Liver (tissue), 9 donors: ENCODE data around the gene AMOTL1. TPM values are rescaled to one million over a fixed set of nuclear protein-coding genes. Genes with fewer than 3 reads are reported as not detected.

Experiments used
- DNase-seq: peaks from one replicate; pipeline ENCODE4 v3.0.0-alpha.2; 2017; ENCODE audit warnings: low spot score
- H3K27ac ChIP-seq, 2 donors: one replicate each; pipeline ENCODE4 v1.7.0; 2013; ENCODE audit warnings: inconsistent platforms in 2 of 2, low read length in 2 of 2, control low read depth in 1 of 2, low read depth in 1 of 2, mild to moderate bottlenecking in 1 of 2
- H3K27me3 ChIP-seq, 4 donors: one replicate each; pipeline versions ENCODE4 v1.6.1 to v1.7.0; 2013; ENCODE audit warnings: low read length in 3 of 4, inconsistent platforms in 1 of 4, mild to moderate bottlenecking in 1 of 4, moderate library complexity in 1 of 4; ENCODE audit not compliant: control insufficient read depth in 4 of 4, insufficient read depth in 4 of 4
- H3K36me3 ChIP-seq, 4 donors: one replicate each; pipeline versions ENCODE4 v1.6.1 to v1.7.0; 2013; ENCODE audit warnings: low read length in 3 of 4, mild to moderate bottlenecking in 3 of 4, low read depth in 1 of 4, moderate library complexity in 1 of 4; ENCODE audit not compliant: control insufficient read depth in 4 of 4, insufficient read depth in 3 of 4
- H3K4me1 ChIP-seq, 4 donors: one replicate each; pipeline versions ENCODE4 v1.6.1 to v1.7.0; 2013; ENCODE audit warnings: low read length in 3 of 4, mild to moderate bottlenecking in 3 of 4, moderate library complexity in 1 of 4; ENCODE audit not compliant: control insufficient read depth in 4 of 4, insufficient read depth in 4 of 4
- H3K4me3 ChIP-seq, 3 donors: one replicate each; pipeline versions ENCODE4 v1.6.1 to v1.7.0; 2013; ENCODE audit warnings: low read length in 3 of 3, control low read depth in 1 of 3, low read depth in 1 of 3, mild to moderate bottlenecking in 1 of 3
- H3K9ac ChIP-seq, 2 donors: one replicate each; pipeline ENCODE4 v1.7.0; 2013; ENCODE audit warnings: low read length in 2 of 2, mild to moderate bottlenecking in 2 of 2, moderate library complexity in 2 of 2, control low read depth in 1 of 2, low read depth in 1 of 2
- H3K9me3 ChIP-seq, 4 donors: one replicate each; pipeline versions ENCODE4 v1.6.1 to v1.7.0; 2013; ENCODE audit warnings: low read length in 3 of 4; ENCODE audit not compliant: control insufficient read depth in 4 of 4
- ATF3 ChIP-seq: IDR thresholded peaks from 2 replicates; pipeline ENCODE4 v1.6.1; 2016; ENCODE audit warnings: antibody characterized with exemption
- EGR1 ChIP-seq, 2 donors: IDR thresholded peaks; 2 replicates each; pipeline ENCODE4 v1.6.1; 2016 to 2018; ENCODE audit warnings: antibody characterized with exemption in 2 of 2, low read depth in 2 of 2
- FOXA1 ChIP-seq: IDR thresholded peaks from 2 replicates; pipeline ENCODE4 v1.6.1; 2016; ENCODE audit warnings: antibody characterized with exemption
- FOXA2 ChIP-seq: IDR thresholded peaks from 2 replicates; pipeline ENCODE4 v1.6.1; 2016; ENCODE audit warnings: antibody characterized with exemption
- GABPA ChIP-seq, 2 donors: IDR thresholded peaks in 1 of 2; conservative IDR thresholded peaks in 1 of 2; 2 replicates each; pipeline ENCODE4 v1.6.1; 2016; ENCODE audit warnings: antibody characterized with exemption in 2 of 2, mild to moderate bottlenecking in 1 of 2, moderate library complexity in 1 of 2
- HNF4A ChIP-seq, 2 donors: conservative IDR thresholded peaks; 2 replicates each; pipeline ENCODE4 v1.6.1; 2016; ENCODE audit warnings: antibody characterized with exemption in 2 of 2, mild to moderate bottlenecking in 2 of 2
- HNF4G ChIP-seq: IDR thresholded peaks from 2 replicates; pipeline ENCODE4 v1.6.1; 2016; ENCODE audit warnings: antibody characterized with exemption
- JUND ChIP-seq, 2 donors: IDR thresholded peaks; 2 replicates each; pipeline ENCODE4 v1.6.1; 2016; ENCODE audit warnings: antibody characterized with exemption in 2 of 2
- MAX ChIP-seq: IDR thresholded peaks from 2 replicates; pipeline ENCODE4 v1.6.1; 2016; ENCODE audit warnings: antibody characterized with exemption
- NR2F2 ChIP-seq: IDR thresholded peaks from 2 replicates; pipeline ENCODE4 v1.6.1; 2016; ENCODE audit warnings: antibody characterized with exemption
- RAD21 ChIP-seq, 2 donors: IDR thresholded peaks; 2 replicates each; pipeline ENCODE4 v1.6.1; 2016; ENCODE audit warnings: antibody characterized with exemption in 2 of 2, mild to moderate bottlenecking in 2 of 2
- REST ChIP-seq: IDR thresholded peaks from 2 replicates; pipeline ENCODE4 v1.6.1; 2016; ENCODE audit warnings: antibody characterized with exemption, mild to moderate bottlenecking
- RXRA ChIP-seq, 2 donors: IDR thresholded peaks; 2 replicates each; pipeline ENCODE4 v1.6.1; 2017 to 2018; ENCODE audit warnings: antibody characterized with exemption in 2 of 2, mild to moderate bottlenecking in 1 of 2
- SP1 ChIP-seq: IDR thresholded peaks from 2 replicates; pipeline ENCODE4 v1.6.1; 2018; ENCODE audit warnings: antibody characterized with exemption, mild to moderate bottlenecking
- TAF1 ChIP-seq: conservative IDR thresholded peaks from 2 replicates; pipeline ENCODE4 v1.6.1; 2016; ENCODE audit warnings: antibody characterized with exemption, mild to moderate bottlenecking
- YY1 ChIP-seq: IDR thresholded peaks from 2 replicates; pipeline ENCODE4 v1.6.1; 2016; ENCODE audit warnings: antibody characterized with exemption, mild to moderate bottlenecking
- ZBTB33 ChIP-seq: IDR thresholded peaks from 2 replicates; pipeline ENCODE4 v1.6.1; 2016; ENCODE audit warnings: antibody characterized with exemption
- WGBS: extraction: QIAGEN DNeasy Blood & Tissue Kit; methylation state at CpG from one replicate; pipeline ENCODE4 v1.1.7; 2013; 5-methylcytosine and 5-hydroxymethylcytosine counted together
- polyA plus RNA-seq, 2 donors: library from polyadenylated mRNA; stranded (reverse) in 1 of 2; unstranded in 1 of 2; fragments of 200-250 nt in 1 of 2; fragments of >200 nt in 1 of 2; fragmentation: Nextera tagmentation in 1 of 2; extraction: Ambion mirVana in 1 of 2; gene quantifications; one replicate each; pipeline versions ENCODE4 v1.2.1 to v1.2.3, GENCODE V29; 2013 to 2015
- total RNA-seq, 2 donors: library from RNA; depleted of rRNA; stranded (reverse); fragments of >200 nt; gene quantifications; one replicate each; pipeline ENCODE4 v1.2.3, GENCODE V29; 2014
- TF ChIP-seq, protein P1 (sequence below): fragments of 150-350 bp; IDR thresholded peaks from 2 replicates; pipeline ENCODE4 v1.5.1; 2017; ENCODE audit warnings: improper control_type of control experiment, low read depth, low read length; ENCODE audit not compliant: missing input control
- donor health status: healthy.
- donor health status: healthy.
- donor health status: healthy.
- donor health status: healthy.
- donor health status: healthy.

The AMOTL1 gene
- total and polyA plus RNA-seq, 4 donors: 2.2 to 29.5 (median 7.2) TPM

- 65% methylated on average over 5 of the region's 5 CpGs for WGBS
- TF ChIP-seq FOXA2 (no peak), TAF1 (no peak), SP1 (no peak), REST (no peak), NR2F2 (no peak), EGR1 (IDR thresholded peaks at IDR 0.05; ENCODE audit: low read depth in 2 of 2) (no peak), ZBTB33 (no peak), JUND (IDR thresholded peaks at IDR 0.05) (no peak), ATF3 (no peak), FOXA1 (no peak), GABPA (IDR thresholded peaks at IDR 0.05 in 1 of 2, conservative IDR thresholded peaks at IDR 0.05 in 1 of 2) (no peak), MAX (no peak), RXRA (IDR thresholded peaks at IDR 0.05) (no peak), RAD21 (IDR thresholded peaks at IDR 0.05) (no peak), HNF4G (no peak), YY1 (no peak), HNF4A (conservative IDR thresholded peaks at IDR 0.05) (no peak)
- TF ChIP-seq, protein P1, sequence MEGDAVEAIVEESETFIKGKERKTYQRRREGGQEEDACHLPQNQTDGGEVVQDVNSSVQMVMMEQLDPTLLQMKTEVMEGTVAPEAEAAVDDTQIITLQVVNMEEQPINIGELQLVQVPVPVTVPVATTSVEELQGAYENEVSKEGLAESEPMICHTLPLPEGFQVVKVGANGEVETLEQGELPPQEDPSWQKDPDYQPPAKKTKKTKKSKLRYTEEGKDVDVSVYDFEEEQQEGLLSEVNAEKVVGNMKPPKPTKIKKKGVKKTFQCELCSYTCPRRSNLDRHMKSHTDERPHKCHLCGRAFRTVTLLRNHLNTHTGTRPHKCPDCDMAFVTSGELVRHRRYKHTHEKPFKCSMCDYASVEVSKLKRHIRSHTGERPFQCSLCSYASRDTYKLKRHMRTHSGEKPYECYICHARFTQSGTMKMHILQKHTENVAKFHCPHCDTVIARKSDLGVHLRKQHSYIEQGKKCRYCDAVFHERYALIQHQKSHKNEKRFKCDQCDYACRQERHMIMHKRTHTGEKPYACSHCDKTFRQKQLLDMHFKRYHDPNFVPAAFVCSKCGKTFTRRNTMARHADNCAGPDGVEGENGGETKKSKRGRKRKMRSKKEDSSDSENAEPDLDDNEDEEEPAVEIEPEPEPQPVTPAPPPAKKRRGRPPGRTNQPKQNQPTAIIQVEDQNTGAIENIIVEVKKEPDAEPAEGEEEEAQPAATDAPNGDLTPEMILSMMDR: no peak
- H3K36me3 ChIP-seq: no peaks in the 10 kb centered on the region
- H3K9ac ChIP-seq: no peak overlapping the region
- peak overlapping the region in 1 of 2 donors; percentile 37 for H3K27ac ChIP-seq
- H3K27me3 ChIP-seq: no peaks in the 10 kb centered on the region
- no peak for DNase-seq
- H3K4me3 ChIP-seq: no peak overlapping the region
- H3K9me3 ChIP-seq: no peaks in the 10 kb centered on the region
- peaks cover 1 to 12% (median 8%) of the 10 kb centered on the region in 4 donors for H3K4me1 ChIP-seq
These were observed 156.5 kb downstream of the AMOTL1 start for GRCh38 chr11:94924612-94925011.
